Activated naive CD4-positive, alpha-beta T cell treated with anti-CD3 and anti-CD28 coated beads, Interleukin-2, amount 50 U/mL, for 16 hours (primary cell): ENCODE results near the gene KDM7A.

Source experiments
- DNase-seq: peaks from one replicate; pipeline ENCODE4 v3.0.0-alpha.2; 2020

Gene KDM7A

DNA sequence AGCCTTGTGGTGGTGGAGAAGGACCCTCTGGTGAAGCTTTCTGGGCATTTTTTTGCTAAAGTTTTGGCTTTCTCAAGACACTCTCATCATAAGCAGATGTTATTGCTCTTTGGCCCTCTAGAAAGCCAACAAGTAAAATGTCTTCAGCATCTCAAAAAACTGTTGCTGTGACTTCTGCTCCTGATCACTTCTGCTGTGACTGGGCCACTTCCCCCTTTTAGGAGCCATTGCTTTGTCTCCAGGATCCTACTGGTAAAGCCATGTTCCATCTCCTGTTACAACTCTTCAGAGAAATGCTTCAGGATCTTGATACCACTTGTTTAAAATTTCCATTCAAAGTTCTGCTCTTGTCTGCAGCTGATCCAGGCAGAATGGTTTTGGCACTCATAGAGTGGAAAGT, 125.0 kb downstream of the KDM7A start:
- no peak for DNase-seq

DNA sequence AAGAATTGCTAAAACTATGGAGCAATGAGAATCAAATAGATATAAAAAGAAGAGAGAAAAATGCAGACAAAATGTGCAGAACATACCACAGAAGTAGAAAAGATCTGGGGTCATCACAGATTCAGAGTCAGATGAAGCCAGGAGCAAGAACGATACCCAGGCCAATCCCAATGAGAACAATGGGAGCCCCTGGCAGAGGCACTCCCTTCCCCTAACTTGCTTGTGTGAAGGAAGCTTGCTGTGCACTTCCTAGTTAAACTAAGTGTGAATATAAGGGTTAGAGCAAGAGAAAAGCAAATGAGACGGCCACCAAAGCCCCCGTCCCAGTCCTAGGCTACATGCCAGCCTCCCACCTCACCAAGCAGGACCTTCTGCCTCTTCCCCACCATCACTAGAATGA, 126.7 kb downstream of the KDM7A start:
- DNase-seq, result no peak

DNA sequence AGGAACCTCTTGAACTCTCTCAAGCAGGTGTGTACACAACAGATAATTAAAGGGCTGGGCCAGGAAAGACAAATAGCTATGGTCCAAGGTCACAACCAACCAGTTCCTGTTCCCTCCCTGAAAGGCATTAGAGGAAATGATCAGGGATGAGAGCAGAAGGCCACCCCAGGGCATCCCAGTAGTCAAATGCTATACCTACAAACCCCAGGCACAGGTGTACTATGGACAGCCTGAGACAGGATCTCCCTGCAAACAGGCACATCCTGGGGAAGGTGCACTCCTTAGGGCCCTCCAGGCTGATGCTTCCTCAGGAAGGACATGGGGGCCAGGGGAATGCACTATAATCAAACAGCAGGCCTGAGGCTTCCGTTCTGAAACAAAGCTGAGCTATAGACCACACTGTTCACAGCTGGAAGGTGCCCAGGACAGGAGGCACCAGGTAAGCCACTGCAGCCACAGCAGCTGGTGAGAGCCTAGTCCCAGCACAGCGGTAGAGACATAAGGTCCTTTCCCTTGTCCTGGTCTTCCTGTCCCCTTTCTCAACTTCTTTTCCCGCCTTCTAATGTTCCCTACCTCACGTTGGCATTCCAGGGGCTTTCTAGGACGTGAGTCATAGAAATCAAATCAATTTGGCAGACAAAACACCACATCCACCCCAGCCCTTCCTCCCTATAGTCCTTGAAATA, 127.3 kb downstream of the KDM7A start:
- DNase-seq, result no peak

- no peak for DNase-seq
Measured at GRCh38 chr7:140048989-140049338, 127.8 kb downstream of the KDM7A start.

- DNase-seq, result no peak
Measured at GRCh38 chr7:140048138-140048537, 128.6 kb downstream of the KDM7A start.

- DNase-seq, result no peak
Measured at GRCh38 chr7:140047197-140047596, 129.6 kb downstream of the KDM7A start.

GRCh38 chr7:140045697-140046096, 131.1 kb downstream of the KDM7A start:
- DNase-seq, result no peak

- no peak for DNase-seq
Measured at GRCh38 chr7:140044251-140044650, 132.5 kb downstream of the KDM7A start.

DNA sequence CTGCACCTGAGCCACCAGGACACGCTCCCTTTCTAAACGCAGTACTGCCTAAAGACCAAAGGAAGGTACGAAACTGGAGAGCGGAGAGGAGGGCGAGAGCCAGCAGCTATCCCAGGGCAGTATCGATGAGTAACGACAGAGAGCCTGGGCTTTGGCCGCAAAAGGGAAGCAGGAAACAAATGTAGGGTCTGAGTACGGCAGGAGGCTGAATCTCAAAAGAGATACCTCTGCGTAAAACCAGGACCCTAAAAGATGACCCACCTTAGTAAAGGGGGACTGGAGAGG, 134.5 kb downstream of the KDM7A start:
- no peak for DNase-seq

GRCh38 chr7:140041659-140042385, 135.0 kb downstream of the KDM7A start:
- no peak for DNase-seq

- DNase-seq, result no peak
Measured at GRCh38 chr7:140039896-140040295, 136.9 kb downstream of the KDM7A start.

- DNase-seq, result no peak
Measured at GRCh38 chr7:140039066-140039465, 137.7 kb downstream of the KDM7A start.

DNA sequence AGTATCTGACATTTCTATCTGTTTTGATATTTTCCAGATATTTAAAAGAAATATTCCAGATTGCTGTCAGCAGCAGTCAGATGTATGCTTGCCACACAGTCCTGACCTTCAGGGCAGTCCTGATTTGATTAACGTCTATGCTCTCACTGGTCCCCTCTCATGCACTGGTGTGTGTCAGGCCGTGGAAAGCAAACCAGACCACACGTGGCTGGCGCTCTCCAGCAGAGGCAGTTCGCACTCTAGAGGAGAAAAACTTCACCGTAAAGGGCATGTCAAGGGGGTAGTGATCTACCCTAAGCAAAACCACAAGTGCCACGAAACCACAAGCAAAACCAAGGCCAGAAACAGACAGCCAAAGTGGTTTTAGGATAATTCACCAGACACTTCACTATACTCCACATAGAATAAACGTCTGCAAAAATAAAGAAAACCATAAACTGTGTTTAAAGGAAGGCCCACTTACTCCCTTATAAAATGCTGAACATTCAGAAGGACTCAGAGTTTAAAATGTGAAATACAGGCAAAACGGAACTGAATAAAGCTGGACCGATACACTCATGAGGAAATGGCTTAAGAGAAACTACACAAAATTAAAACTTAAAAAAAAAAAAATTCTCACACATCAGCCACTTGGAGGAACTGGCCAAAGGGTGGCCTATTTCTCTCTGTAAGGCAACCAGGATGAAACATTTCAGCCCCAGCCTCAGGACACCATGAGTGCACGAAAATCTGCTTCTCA, 140.4 kb downstream of the KDM7A start:
- no peak for DNase-seq

- DNase-seq, result no peak
Measured at GRCh38 chr7:140035400-140036223, 141.2 kb downstream of the KDM7A start.
